Activated T-helper 2 cell treated with anti-CD3 and anti-CD28 coated beads, Interferon-gamma antibody, Interleukin-2, Interleukin-4, amounts not matched to agents 10 μg/mL and 5 μg/mL and 100 μg/mL, durations not matched to agents 14 hours and 24 hours and 36 hours (primary cell): ENCODE measurements around the gene HOXB9. TPM values are rescaled to one million over a fixed set of nuclear protein-coding genes. Genes with fewer than 3 reads are reported as not detected.
A peak's percentile ranks its signal among the peaks of the same experiment; 100 is the strongest.

Experiments
- DNase-seq: peaks from one replicate; pipeline ENCODE4 v3.0.0; 2021; ENCODE audit warnings: low spot score
- H3K27ac Mint-ChIP-seq: one replicate; pipeline ENCODE4 v1.8.0; 2021; ENCODE audit warnings: mixed read lengths
- H3K27me3 Mint-ChIP-seq: one replicate; pipeline ENCODE4 v1.8.0; 2021; ENCODE audit warnings: low read depth, mixed read lengths
- H3K36me3 Mint-ChIP-seq: one replicate; pipeline ENCODE4 v1.8.0; 2021; ENCODE audit warnings: low read depth, mixed read lengths
- H3K4me1 Mint-ChIP-seq: one replicate; pipeline ENCODE4 v1.8.0; 2021; ENCODE audit warnings: low read depth, mixed read lengths
- H3K4me3 Mint-ChIP-seq: one replicate; pipeline ENCODE4 v1.8.0; 2021; ENCODE audit warnings: low read depth, mild to moderate bottlenecking, moderate library complexity, mixed read lengths
- H3K9me3 Mint-ChIP-seq: one replicate; pipeline ENCODE4 v1.8.0; 2021; ENCODE audit warnings: mixed read lengths
- intact Hi-C: fragments of 100-400 bp; cut with micrococcal nuclease; formaldehyde crosslinking; loops from one replicate; pipeline ENCODE4 v1.15.1; 2023
- total RNA-seq: library from RNA; stranded (reverse); gene quantifications from 2 replicates; pipeline ENCODE4 v1.2.3, GENCODE V29; 2022

The HOXB9 gene
- total RNA-seq, 1 donor from 2014 or later: 0.16 TPM

DNA sequence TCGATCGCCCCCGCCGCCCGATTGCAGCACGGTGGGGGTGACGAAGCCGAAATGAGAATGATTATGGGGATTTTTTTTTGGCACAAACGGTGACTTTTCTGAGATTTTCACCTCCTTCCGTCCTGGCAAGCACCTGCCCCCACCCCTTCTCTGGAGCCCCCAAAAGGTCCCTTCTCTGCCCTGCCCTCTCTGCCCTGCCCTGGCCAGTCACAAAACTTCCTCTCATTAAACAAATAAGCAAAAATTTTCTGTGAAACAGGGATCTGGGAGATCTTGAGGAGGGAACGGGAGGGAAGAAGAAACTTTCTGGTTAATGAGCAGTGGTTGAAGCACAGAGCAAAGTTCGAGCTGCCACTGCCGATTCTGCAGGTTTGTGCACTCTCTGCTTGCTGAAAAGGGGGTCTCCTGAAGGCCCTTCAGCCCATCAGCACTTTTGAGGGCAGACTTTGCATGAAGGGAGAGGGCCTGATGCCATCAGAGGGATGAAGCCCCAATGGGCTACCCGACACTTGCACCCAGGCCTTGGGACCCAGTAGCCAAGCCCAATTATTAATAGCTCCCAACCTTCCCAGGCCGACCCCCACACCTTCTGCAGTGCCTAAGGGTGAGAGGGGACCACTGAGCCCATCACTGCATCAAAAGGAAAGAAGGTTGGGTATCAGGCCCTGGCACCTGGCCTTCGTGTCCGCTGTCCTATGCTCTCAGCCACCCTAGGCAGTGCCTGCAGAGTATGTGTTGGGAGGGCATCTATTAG lies 10.0 kb downstream of the HOXB9 start:
- Mint-ChIP-seq H3K9me3 (no peaks in the 10 kb centered on the region), H3K4me3 (no peak overlapping the region), H3K27ac (no peak overlapping the region), H3K27me3 (peaks cover 85% of the 10 kb centered on the region), H3K36me3 (no peaks in the 10 kb centered on the region), H3K4me1 (peaks cover 40% of the 10 kb centered on the region)
- DNase-seq: no peak
- intact Hi-C loops: loop anchor here (10.0 kb wide), 1 partner anchor 1349 kb away; the partner anchor contains the start of gene DLX4

DNA sequence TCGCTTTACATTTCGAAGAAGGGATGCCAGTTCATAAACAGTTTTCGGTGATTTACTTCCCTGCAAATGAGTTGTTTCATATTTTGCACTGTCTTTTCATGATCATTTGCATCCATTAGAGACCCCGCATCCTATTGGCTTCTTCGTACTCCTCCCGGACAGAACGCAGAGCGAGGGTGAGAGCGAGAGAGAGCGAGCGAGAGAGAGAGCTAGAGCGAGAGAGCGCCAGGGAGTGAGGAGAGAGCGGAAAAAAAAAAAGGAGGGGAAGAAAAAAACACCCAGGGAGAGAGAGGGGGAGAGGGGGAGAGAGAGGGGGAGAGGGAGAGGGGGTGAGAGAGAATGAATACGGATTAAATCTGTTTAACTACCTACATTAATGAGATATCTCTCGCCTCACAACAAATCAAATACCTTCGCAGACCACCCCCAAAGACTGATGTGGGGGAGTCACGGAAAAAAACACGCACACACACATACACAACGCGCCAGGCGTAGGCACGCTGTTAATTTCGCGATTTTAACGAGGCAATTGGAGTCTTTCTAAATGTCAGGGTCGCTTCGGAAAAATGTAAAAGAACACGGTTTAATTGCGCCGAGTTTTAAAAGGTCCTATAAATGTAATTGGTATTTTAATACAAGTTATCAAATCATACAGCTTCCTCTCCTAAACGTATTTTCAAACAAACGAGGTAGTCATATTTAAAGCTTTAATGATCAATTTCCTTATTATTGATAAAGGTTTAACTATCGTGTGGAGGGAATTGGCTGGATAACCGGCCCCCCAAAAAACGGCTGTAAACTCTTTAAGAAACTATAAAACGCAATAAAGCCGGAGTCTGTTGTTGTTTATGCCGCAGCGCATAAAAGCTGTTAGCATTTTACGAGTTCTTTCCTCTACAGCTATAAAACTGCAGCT lies 10.9 kb downstream of the HOXB9 start, which contains the start of gene HOXB8:
Gene HOXB8 (minus strand): TSS at position 246 of the 916 bp plus-strand sequence. CDS start 588 bp downstream, outside the sequence.
- H3K27me3 Mint-ChIP-seq: peaks cover 82% of the 10 kb centered on the region
- DNase-seq: no peak
- H3K36me3 Mint-ChIP-seq: no peaks in the 10 kb centered on the region
- H3K4me3 Mint-ChIP-seq: no peak within 1 kb of the TSS
- intact Hi-C loops: loop anchor here (10.0 kb wide), 1 partner anchor 1349 kb away; the partner anchor contains the start of gene DLX4
- H3K4me1 Mint-ChIP-seq: peaks cover 45% of the 10 kb centered on the region
- peak within 1 kb of the TSS; percentile 54 for H3K27ac Mint-ChIP-seq
- H3K9me3 Mint-ChIP-seq: no peaks in the 10 kb centered on the region

DNA sequence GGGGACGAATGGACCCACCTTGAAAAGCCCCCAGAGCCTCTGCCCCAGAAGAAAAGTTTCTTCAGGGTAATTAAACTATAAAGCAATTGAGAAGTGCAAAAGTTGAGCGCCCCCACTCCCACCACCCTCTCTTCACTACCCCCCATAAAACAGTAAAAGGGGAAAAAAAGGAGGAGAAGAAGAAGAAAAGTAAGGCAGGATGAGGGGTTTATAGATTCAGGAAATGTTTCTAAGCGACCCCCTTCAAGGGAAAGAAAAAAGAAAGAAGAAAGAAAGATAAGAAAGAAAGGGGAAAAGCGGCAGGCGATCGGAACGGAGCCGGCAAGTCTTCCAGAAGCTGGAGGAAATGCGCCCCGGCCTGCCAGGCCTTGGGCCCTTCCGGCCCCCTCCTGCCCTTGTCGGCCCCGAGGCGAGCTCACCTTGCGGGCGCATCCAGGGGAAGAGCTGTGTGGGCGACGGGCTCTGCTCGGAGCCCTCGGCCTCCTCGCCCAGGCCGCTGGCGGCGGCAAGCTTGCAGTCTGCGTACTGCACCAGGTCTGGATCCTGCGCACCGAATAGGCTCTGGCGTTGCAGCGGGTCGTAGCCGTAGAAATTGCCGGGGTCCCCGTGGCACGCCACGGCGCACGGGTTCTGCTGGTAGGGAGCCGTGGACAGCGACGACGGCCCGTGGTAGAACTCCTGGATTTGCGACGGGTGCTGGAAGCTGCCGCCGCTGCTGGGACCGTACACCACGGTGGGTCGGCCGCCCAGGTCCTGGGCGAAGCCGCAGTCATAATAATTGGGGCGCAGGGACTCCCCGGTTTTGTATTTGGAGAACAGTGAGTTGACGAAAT lies 12.1 kb downstream of the HOXB9 start:
- DNase-seq: no peak
- Mint-ChIP-seq H3K4me3 (no peak overlapping the region), H3K4me1 (peaks cover 42% of the 10 kb centered on the region), H3K27me3 (peaks cover 83% of the 10 kb centered on the region), H3K9me3 (no peaks in the 10 kb centered on the region), H3K36me3 (no peaks in the 10 kb centered on the region), H3K27ac (no peak overlapping the region)
- intact Hi-C loops: loop anchor here (1.0 to 10.0 kb wide), 6 partner anchors 16 to 1351 kb away; partner anchors contain the start of genes DLX4 and IGF2BP1

DNA sequence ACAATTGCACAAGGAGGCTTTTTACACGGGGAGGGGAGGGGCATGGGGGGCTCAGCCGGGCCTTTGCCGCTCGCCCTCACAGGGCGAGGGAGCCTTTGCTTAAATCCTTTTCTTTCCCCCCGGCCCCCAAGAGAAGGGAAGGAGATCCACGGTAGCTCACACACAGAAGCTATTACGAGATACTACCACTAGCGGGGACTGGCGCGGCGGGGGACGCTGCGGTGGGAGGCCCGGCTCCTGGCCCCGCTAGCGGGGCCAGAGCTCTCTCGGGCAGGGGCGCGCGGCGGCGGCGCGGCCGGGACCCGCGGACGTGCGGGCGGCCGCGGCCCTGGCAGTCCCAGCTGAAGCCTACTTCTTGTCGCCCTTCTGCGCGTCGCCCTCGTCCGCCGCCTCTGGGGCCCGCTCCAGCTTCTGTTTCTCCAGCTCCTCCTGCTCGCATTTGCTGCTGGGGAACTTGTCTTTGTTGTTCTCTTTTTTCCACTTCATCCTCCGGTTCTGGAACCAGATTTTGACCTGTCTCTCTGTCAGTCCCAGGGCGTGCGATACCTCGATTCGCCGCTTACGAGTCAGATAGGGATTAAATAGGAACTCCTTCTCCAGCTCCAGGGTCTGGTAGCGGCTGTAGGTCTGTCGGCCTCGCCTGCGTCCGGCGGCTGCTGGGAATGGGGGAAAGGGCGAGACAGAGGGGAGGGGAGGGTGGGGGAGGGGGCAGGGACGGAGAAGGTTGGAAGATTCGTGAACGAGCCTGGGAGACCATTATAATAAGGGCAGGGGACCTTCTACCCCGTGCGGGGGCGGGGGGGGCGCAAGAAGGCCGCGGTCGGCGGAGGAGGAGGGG lies 13.1 kb downstream of the HOXB9 start:
- H3K9me3 Mint-ChIP-seq: no peaks in the 10 kb centered on the region
- no peaks in the 10 kb centered on the region for H3K36me3 Mint-ChIP-seq
- intact Hi-C loops: loop anchor here (1.0 to 10.0 kb wide), 6 partner anchors 15 to 1352 kb away; partner anchors contain the start of genes DLX4 and IGF2BP1
- no peak for DNase-seq
- peak overlapping the region; percentile 72 for H3K4me3 Mint-ChIP-seq
- H3K4me1 Mint-ChIP-seq: peaks cover 36% of the 10 kb centered on the region
- peak overlapping the region; percentile 72 for H3K27ac Mint-ChIP-seq
- H3K27me3 Mint-ChIP-seq: peaks cover 81% of the 10 kb centered on the region

DNA sequence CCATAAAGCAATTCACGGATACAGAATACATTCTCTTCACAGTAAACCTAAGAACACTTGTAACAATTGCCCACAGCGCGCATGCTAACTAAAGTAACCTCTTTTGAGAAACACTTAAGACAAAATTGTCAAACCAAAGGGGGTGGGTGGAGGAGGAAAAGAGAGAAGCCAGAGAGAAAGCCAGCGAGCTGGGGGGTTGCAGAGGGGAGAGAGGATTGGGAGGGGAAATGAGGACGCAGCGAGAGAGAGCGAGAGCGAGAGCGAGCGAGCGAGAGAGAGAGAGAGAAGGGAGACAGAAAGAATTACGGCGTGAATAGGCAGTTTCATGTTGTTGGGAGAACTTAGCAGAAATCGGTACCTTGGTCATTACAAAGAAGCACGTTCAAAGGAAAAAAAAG lies 13.7 kb downstream of the HOXB9 start:
- peak overlapping the region; percentile 72 for H3K27ac Mint-ChIP-seq
- H3K27me3 Mint-ChIP-seq: peaks cover 81% of the 10 kb centered on the region
- H3K4me3 Mint-ChIP-seq: peak overlapping the region; percentile 66
- DNase-seq: no peak
- intact Hi-C loops: loop anchor here (2.0 to 10.0 kb wide), 5 partner anchors 35 to 1352 kb away; partner anchors contain the start of genes DLX4 and IGF2BP1
- H3K4me1 Mint-ChIP-seq: peaks cover 36% of the 10 kb centered on the region
- H3K36me3 Mint-ChIP-seq: no peaks in the 10 kb centered on the region
- H3K9me3 Mint-ChIP-seq: no peaks in the 10 kb centered on the region

DNA sequence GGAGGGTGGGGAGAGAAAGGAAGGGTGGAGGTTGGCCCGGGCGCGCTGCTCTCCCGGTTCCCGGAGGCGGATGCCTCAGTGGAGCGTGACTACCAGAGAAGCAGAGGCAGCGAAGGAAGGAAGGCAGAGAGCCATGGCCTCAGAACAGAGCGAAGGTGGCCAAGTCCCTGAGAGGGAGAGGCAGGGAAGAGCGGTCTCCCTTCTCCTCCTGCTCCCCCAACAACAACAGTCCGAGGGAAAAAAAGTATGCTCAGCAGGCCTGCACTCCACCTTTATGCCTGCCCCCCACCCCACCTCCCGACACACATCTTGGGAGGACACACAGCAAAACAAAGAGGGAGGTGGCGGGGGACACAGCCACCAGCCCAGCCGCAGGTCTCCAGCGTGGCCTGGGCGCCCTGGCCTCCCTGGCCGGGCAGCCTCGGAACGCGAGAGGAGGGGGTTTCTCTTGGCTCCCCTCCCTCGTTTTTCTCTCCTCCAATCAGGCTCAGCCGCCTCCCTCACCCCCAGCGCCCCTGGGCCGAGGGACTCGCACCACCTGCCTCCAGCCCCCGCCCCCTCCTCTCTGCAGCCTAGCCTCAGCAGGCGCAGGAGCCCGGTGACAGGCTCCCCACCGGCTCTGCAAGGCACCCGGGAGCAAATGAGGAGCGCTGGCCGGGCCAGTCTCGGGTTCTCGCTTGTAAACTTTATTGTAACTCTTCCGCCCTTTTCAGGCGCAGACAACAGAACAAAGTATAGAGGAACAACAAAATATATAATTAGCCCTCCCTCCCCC lies 14.3 kb downstream of the HOXB9 start:
- DNase-seq: no peak
- no peaks in the 10 kb centered on the region for H3K9me3 Mint-ChIP-seq
- intact Hi-C loops: loop anchor here (2.0 to 10.0 kb wide), 5 partner anchors 35 to 1353 kb away; partner anchors contain the start of genes DLX4 and IGF2BP1
- H3K27me3 Mint-ChIP-seq: peaks cover 81% of the 10 kb centered on the region
- H3K36me3 Mint-ChIP-seq: no peaks in the 10 kb centered on the region
- H3K4me3 Mint-ChIP-seq: peak overlapping the region; percentile 84
- H3K27ac Mint-ChIP-seq: no peak overlapping the region
- H3K4me1 Mint-ChIP-seq: peaks cover 31% of the 10 kb centered on the region

DNA sequence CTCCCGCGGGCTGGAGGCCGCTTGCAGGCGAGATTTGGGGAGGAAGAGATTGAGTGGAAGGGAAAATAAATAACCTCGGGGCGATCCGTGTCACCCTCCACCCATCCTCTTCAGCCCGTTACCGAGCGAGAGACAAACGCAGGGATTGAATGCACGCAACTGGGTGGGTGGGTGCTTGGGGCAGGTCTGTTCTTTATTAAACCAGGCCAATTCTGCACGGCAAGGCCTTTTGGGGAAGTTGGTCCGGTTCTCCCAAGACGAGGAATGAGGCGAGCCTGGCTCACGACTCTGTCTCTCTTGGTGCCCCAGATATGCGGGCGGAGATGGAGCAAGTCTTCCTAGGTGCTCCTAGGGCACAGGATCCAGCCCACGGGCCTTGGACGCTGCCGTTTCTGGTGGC lies 14.9 kb downstream of the HOXB9 start:
- DNase-seq: no peak
- Mint-ChIP-seq H3K4me3 (peak overlapping the region; percentile 84), H3K27ac (peak overlapping the region; percentile 61), H3K4me1 (peaks cover 29% of the 10 kb centered on the region), H3K27me3 (peaks cover 81% of the 10 kb centered on the region), H3K36me3 (no peaks in the 10 kb centered on the region), H3K9me3 (no peaks in the 10 kb centered on the region)
- intact Hi-C loops: loop anchor here (5.0 to 10.0 kb wide), 3 partner anchors 36 to 1354 kb away; partner anchors contain the start of genes DLX4 and IGF2BP1

DNA sequence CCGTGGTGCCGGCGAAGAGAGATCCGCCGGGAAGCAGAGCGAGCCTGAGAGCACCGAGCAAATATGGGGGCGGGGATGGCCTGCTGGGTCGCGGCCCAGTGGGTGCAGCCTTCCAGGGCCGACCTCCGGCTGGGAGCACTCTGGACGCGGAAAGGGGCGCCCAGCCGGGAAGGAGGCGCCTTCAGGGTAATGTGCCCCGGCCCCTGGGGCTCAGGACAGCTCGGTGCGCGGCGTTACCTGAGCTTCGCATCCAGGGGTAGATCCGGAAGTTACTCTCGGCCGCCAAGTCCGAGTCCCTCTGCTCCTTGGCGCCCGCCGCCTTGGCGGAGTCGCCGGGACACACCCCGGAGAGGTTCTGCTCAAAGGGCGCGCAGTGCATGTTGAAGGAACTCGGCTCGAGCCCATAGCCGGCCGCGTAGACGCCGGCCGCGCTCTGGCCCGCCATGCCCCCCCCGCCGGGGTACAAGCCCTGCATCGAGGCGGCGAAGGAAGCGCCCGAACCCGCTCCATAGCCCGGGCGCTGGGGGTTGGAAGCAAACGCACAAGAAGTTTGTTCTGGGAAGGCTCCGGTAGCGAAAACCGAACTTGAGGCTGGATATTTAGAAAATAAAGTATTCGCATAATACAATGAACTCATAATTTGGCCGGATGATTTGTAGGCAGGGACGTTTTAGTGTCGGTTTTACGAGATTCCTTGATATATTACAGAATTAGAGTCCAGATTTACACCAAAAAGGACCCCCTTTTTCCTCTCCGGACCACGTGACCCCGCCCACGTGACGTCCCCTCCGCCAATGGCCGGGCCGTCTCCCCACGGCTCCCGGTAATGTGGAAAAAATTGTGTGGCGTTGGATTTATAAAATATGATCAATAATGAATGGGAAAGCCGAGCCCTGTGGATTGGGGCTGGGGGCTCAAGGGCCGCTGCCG lies 15.6 kb downstream of the HOXB9 start, which contains the start of gene HOXB7:
Gene HOXB7 (minus strand): TSS at position 736 of the 930 bp plus-strand sequence. CDS start 99 bp downstream, at position 637.
- Mint-ChIP-seq H3K4me3 (peak within 1 kb of the TSS; percentile 84), H3K4me1 (peaks cover 29% of the 10 kb centered on the region), H3K27ac (peak within 1 kb of the TSS; percentile 61)

DNA sequence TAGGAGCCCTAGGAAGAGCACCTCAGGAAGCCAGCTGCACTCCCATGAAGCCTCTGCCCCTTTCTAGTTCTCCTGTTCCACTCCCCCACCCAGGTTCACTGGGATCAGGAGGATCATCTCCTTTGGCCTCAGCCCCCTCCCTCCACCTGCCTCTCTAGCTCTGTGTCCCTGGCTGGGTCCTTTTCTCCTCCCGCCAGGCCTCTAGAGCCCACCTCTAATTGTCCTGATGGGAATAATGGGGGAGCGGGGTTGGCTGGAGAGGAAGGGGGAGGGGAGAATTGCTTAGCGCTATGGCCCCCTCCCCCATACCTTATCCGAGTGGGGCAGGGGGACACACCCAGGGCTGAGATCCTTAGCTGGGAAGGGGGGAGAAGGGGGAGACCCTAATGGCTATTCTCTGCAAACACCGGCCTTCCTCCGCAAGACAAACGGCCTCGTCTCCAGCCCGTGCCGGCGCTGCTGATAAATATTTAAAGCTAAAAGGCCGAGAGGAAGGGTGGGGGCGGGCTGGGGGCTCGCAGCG lies 16.3 kb downstream of the HOXB9 start:
- peaks cover 77% of the 10 kb centered on the region for H3K27me3 Mint-ChIP-seq
- H3K4me3 Mint-ChIP-seq: peak overlapping the region; percentile 84
- no peak overlapping the region for H3K27ac Mint-ChIP-seq
- DNase-seq: no peak
- intact Hi-C loops: loop anchor here (5.0 to 10.0 kb wide), 3 partner anchors 37 to 1355 kb away; partner anchors contain the start of genes DLX4 and IGF2BP1
- H3K36me3 Mint-ChIP-seq: no peaks in the 10 kb centered on the region
- peaks cover 25% of the 10 kb centered on the region for H3K4me1 Mint-ChIP-seq
- no peaks in the 10 kb centered on the region for H3K9me3 Mint-ChIP-seq

More for the DNA sequence above, 15.6 kb downstream of the HOXB9 start, which contains the start of gene HOXB7:
- no peaks in the 10 kb centered on the region for H3K9me3 Mint-ChIP-seq
- peaks cover 77% of the 10 kb centered on the region for H3K27me3 Mint-ChIP-seq
- intact Hi-C loops: loop anchor here (5.0 to 10.0 kb wide), 3 partner anchors 37 to 1354 kb away; partner anchors contain the start of genes DLX4 and IGF2BP1
- H3K36me3 Mint-ChIP-seq: no peaks in the 10 kb centered on the region
- no peak for DNase-seq
